ENCODE data around the gene CYTH3. TPM values are rescaled to one million over a fixed set of nuclear protein-coding genes. Genes with fewer than 3 reads are reported as not detected.

CYTH3 gene
- total and polyA plus RNA-seq, 2 donors (not counting 3 experiments of a cell fraction or from before 2014, with no cell fraction given) = 8.6 to 11.2 TPM

DNA sequence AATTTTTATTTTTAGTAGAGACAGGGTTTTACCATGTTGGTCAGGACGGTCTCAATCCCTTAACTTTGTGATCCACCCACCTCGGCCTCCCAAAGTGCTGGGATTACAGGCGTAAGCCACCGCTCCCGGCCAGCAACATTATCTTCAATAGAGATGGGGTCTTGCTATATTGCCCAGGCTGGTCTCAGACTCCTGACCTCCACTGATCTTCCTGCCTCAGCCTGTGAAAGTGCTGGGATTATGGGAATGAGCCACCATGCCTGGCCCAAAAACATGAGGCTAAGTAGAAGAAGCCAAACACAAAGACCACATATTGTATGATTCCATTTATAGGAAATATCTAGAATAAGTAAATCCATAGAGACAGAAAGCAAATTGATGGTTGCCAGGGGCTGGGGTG is 19.1 kb upstream of the CYTH3 start:
- no TSS peak for BruUV-seq (replicated peaks)
- Histone ChIP-seq H3K4me1 (ENCODE audit: control insufficient read depth, extremely low read depth, insufficient read depth, low read length) (no peaks in the 10 kb centered on the region), H3K27me3 (ENCODE audit: control insufficient read depth in 2 of 2, insufficient read depth in 2 of 2, low read length in 2 of 2) (no peaks in the 10 kb centered on the region), H3K4me3 (replicated peaks in 1 of 3; ENCODE audit: insufficient read depth in 1 of 3, low read depth in 1 of 3, low read length in 3 of 3) (no peak overlapping the region), H3K36me3 (ENCODE audit: control insufficient read depth in 2 of 2, extremely low read depth in 1 of 2, insufficient read depth in 2 of 2, low read length in 2 of 2) (no peaks in the 10 kb centered on the region), H3K4me2 (ENCODE audit: insufficient read depth, low read length) (no peak overlapping the region), H3K9ac (replicated peaks; ENCODE audit: extremely low read depth, insufficient read depth, low read length) (no peak overlapping the region), H2AFZ (ENCODE audit: low read depth, low read length) (no peak overlapping the region), H3K79me2 (ENCODE audit: control insufficient read depth, insufficient read depth, low read length) (no peaks in the 10 kb centered on the region), H4K20me1 (replicated peaks; ENCODE audit: control insufficient read depth, extremely low read depth, insufficient read depth, low read length) (no peaks in the 10 kb centered on the region), H3K9me1 (replicated peaks; ENCODE audit: control insufficient read depth, extremely low read depth, insufficient read depth, low read length) (no peaks in the 10 kb centered on the region), H3K9me3 (replicated peaks; ENCODE audit: control insufficient read depth, insufficient read depth, low read length) (no peaks in the 10 kb centered on the region), H3K27ac (ENCODE audit: insufficient read depth, low read depth, low read length) (no peak overlapping the region)
- dilution Hi-C loops (cut with MboI; ENCODE audit: extremely low pct_ligation_motif_present, low sequenced_read_pairs) = no loop called here
- no peak for DNase-seq (ENCODE audit: low read depth, low spot score)
- intact Hi-C loops (cut with micrococcal nuclease) = no loop called here
- TF ChIP-seq POLR2A (IDR thresholded peaks at IDR 0.05; ENCODE audit: low read depth, low read length) (no peak), FOS (IDR thresholded peaks at IDR 0.05; ENCODE audit: borderline replicate concordance, insufficient read depth, low read length) (no peak), EZH2 (IDR thresholded peaks at IDR 0.05; ENCODE audit: borderline replicate concordance, low read depth, low read length, severe bottlenecking) (no peak)
- TF ChIP-seq, protein P1, sequence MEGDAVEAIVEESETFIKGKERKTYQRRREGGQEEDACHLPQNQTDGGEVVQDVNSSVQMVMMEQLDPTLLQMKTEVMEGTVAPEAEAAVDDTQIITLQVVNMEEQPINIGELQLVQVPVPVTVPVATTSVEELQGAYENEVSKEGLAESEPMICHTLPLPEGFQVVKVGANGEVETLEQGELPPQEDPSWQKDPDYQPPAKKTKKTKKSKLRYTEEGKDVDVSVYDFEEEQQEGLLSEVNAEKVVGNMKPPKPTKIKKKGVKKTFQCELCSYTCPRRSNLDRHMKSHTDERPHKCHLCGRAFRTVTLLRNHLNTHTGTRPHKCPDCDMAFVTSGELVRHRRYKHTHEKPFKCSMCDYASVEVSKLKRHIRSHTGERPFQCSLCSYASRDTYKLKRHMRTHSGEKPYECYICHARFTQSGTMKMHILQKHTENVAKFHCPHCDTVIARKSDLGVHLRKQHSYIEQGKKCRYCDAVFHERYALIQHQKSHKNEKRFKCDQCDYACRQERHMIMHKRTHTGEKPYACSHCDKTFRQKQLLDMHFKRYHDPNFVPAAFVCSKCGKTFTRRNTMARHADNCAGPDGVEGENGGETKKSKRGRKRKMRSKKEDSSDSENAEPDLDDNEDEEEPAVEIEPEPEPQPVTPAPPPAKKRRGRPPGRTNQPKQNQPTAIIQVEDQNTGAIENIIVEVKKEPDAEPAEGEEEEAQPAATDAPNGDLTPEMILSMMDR (IDR thresholded peaks at IDR 0.05; ENCODE audit: extremely low read depth in 1 of 2, insufficient read depth in 1 of 2, low read depth in 1 of 2, low read length in 2 of 2) = no peak
- ChIA-PET POLR2A (no interaction called here), CTCF (interaction anchor here (1.4 kb wide), 1 partner anchor 19 kb away, joined by 3 read pairs; no protein-coding TSS in a partner anchor)
- FAIRE-seq = no peak

DNA sequence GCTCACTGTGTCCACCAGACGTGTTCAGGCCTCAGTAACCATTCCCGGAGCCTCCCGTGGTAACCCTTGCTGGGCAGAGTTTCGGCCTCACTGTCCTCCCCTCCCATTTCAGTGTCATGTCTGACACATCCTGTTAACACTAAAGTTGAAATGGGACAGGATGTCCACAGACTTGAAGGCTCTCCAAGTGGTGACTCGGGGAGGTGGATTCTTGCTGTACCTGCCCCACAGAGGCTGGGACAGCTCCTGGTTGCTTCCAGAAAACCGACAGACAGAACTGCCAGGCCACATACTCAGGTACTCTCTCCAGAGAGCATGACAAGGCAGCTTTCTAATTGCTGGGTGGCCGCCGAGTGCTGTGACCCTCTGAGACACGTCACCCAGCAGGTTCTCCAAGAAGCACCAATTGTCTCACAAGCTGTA is 17.9 kb upstream of the CYTH3 start:
- CTCF ChIA-PET = interaction anchor here (1.2 to 1.4 kb wide), 2 partner anchors 17 to 130 kb away, joined by 3 read pairs; no protein-coding TSS in a partner anchor
- Histone ChIP-seq H3K27me3 (ENCODE audit: control insufficient read depth in 2 of 2, insufficient read depth in 2 of 2, low read length in 2 of 2) (no peaks in the 10 kb centered on the region), H3K27ac (ENCODE audit: insufficient read depth, low read depth, low read length) (no peak overlapping the region), H3K9me1 (replicated peaks; ENCODE audit: control insufficient read depth, extremely low read depth, insufficient read depth, low read length) (no peaks in the 10 kb centered on the region), H3K4me3 (replicated peaks in 1 of 3; ENCODE audit: insufficient read depth in 1 of 3, low read depth in 1 of 3, low read length in 3 of 3) (no peak overlapping the region), H2AFZ (ENCODE audit: low read depth, low read length) (no peak overlapping the region), H3K9me3 (replicated peaks; ENCODE audit: control insufficient read depth, insufficient read depth, low read length) (no peaks in the 10 kb centered on the region), H3K9ac (replicated peaks; ENCODE audit: extremely low read depth, insufficient read depth, low read length) (no peak overlapping the region), H3K4me2 (ENCODE audit: insufficient read depth, low read length) (no peak overlapping the region), H3K79me2 (ENCODE audit: control insufficient read depth, insufficient read depth, low read length) (no peaks in the 10 kb centered on the region), H4K20me1 (replicated peaks; ENCODE audit: control insufficient read depth, extremely low read depth, insufficient read depth, low read length) (no peaks in the 10 kb centered on the region), H3K36me3 (ENCODE audit: control insufficient read depth in 2 of 2, extremely low read depth in 1 of 2, insufficient read depth in 2 of 2, low read length in 2 of 2) (no peaks in the 10 kb centered on the region), H3K4me1 (ENCODE audit: control insufficient read depth, extremely low read depth, insufficient read depth, low read length) (no peaks in the 10 kb centered on the region)
- POLR2A ChIA-PET = no interaction called here
- TF ChIP-seq MYC (IDR thresholded peaks at IDR 0.05; ENCODE audit: low read depth, low read length) = no peak
- TF ChIP-seq EZH2 (IDR thresholded peaks at IDR 0.05; ENCODE audit: borderline replicate concordance, low read depth, low read length, severe bottlenecking) = no peak
- no peak for TF ChIP-seq POLR2A (IDR thresholded peaks at IDR 0.05; ENCODE audit: low read depth, low read length)
- no peak for TF ChIP-seq JUN (IDR thresholded peaks at IDR 0.05; ENCODE audit: borderline replicate concordance, insufficient read depth, insufficient read length, low read depth)
- TF ChIP-seq, protein P2, sequence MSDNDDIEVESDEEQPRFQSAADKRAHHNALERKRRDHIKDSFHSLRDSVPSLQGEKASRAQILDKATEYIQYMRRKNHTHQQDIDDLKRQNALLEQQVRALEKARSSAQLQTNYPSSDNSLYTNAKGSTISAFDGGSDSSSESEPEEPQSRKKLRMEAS (IDR thresholded peaks at IDR 0.05; ENCODE audit: insufficient read depth, insufficient read length) = no peak
- no peak for TF ChIP-seq POLR2AphosphoS5 (IDR thresholded peaks at IDR 0.05; ENCODE audit: insufficient read depth, low read depth, low read length)
- TF ChIP-seq GATA2 (IDR thresholded peaks at IDR 0.05; ENCODE audit: insufficient read depth, insufficient read length, low read depth, low read length) = no peak
- TF ChIP-seq, protein P1 (IDR thresholded peaks at IDR 0.05; ENCODE audit: extremely low read depth in 1 of 2, insufficient read depth in 1 of 2, low read depth in 1 of 2, low read length in 2 of 2) = no peak
- no peak for TF ChIP-seq FOS (IDR thresholded peaks at IDR 0.05; ENCODE audit: borderline replicate concordance, insufficient read depth, low read length)
- DNase-seq (ENCODE audit: low read depth, low spot score) (no peak), FAIRE-seq (no peak)
- no TSS peak for BruUV-seq (replicated peaks)
- dilution Hi-C loops (cut with MboI; ENCODE audit: extremely low pct_ligation_motif_present, low sequenced_read_pairs) (no loop called here), intact Hi-C loops (cut with micrococcal nuclease) (no loop called here)

Data from endothelial cell of umbilical vein (primary cell).